ENCODE data around the gene CTSD.

DNA sequence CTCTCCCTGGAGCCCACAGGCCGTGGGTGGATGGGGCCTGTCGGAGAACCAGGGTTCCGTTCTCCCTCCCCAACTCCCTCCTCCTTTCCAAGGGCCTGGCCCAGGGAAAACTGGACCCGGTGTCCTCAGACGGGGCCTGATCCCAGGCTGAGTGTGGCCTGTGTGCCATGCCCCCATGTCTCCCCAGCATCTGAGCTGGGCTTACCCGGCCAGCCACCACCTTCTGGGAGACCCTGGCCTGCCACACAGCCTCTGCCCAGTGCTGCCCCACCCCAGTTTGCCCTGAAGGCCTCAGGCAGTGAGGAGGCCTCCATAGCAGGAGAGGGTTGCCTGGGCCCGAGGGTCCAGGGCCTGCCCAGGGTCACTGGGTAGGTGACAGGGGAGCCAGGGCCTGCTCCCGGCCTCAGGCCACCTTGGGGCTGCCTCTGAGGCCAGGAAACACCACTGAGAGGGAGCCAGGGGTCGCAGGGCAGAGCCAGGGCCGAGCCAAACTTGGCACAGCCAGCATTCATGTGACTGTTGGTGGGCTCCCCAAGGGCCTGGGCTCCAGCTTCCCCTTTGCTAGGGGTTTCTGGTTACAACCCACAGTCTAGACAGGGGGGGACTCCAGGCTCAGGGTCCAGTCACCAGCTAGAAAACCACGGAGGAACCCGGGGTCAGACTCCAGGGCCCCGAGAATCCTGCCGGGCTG lies 12.7 kb downstream of the CTSD start:
- TF ChIP-seq NFRKB (IDR thresholded peaks at IDR 0.05): no peak
- no peak for TF ChIP-seq FOXM1 (IDR thresholded peaks at IDR 0.05; ENCODE audit: borderline replicate concordance)
- no peak for TF ChIP-seq SP1 (IDR thresholded peaks at IDR 0.05)
- no peak for TF ChIP-seq CTBP1 (IDR thresholded peaks at IDR 0.05; ENCODE audit: borderline replicate concordance)
- no peak for TF ChIP-seq TARDBP (IDR thresholded peaks at IDR 0.05)
- no peak for TF ChIP-seq ZNF384 (IDR thresholded peaks at IDR 0.05)
- no peak for TF ChIP-seq FOXA1 (IDR thresholded peaks at IDR 0.05)
- no peak for TF ChIP-seq FOXK2 (IDR thresholded peaks at IDR 0.05)

Measured in HEK293T (cell line).